ENCODE results near the gene PLXNA1. TPM values are rescaled to one million over a fixed set of nuclear protein-coding genes. Genes with fewer than 3 reads are reported as not detected.

The PLXNA1 gene
- polyA plus RNA-seq, 1 of the 3 experiments (the other 2 are of a cell fraction), result 48.1 TPM

DNA sequence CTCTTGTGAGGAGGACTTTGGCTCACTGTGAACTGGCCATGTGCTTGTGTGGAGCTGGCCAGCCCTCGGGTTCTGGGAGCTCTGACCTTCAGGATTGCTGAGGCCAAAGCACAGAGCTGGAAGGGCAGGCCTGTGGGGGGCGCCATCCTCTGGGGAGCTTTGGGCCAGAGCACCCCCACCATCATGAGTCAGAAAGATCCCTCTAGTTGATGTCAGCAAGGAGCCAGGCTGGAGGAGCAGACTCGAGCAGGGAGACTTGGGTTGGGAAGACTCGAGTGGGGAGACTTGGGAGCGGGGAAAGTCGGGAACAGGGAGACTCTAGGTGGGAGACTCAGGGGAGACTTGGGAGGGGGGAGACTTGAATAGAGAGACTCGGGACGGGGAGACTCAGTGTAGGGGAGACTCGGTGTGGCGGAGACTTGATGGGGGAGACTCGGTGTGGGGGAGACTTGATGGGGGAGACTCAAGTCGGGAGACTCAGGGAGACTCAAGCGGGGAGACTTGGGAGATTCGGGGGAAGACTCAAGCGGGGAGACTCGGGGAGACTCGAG lies 37.7 kb upstream of the PLXNA1 start:
- H3K27me3 ChIP-seq (ENCODE audit: insufficient read depth), result no peaks in the 10 kb centered on the region
- H3K9me3 ChIP-seq, result no peaks in the 10 kb centered on the region
- H2AFZ ChIP-seq (ENCODE audit: low read depth), result no peak overlapping the region
- H3K27ac ChIP-seq (ENCODE audit: low read depth in 2 of 2, low read length in 1 of 2), result no peak overlapping the region
- DNase-seq, result no peak
- H3K9ac ChIP-seq, result no peak overlapping the region
- H3K9me2 ChIP-seq, result no peaks in the 10 kb centered on the region
- no peak for TF ChIP-seq FOSL2 (IDR thresholded peaks at IDR 0.05; ENCODE audit: borderline replicate concordance, low read depth)
- TF ChIP-seq, protein P1, sequence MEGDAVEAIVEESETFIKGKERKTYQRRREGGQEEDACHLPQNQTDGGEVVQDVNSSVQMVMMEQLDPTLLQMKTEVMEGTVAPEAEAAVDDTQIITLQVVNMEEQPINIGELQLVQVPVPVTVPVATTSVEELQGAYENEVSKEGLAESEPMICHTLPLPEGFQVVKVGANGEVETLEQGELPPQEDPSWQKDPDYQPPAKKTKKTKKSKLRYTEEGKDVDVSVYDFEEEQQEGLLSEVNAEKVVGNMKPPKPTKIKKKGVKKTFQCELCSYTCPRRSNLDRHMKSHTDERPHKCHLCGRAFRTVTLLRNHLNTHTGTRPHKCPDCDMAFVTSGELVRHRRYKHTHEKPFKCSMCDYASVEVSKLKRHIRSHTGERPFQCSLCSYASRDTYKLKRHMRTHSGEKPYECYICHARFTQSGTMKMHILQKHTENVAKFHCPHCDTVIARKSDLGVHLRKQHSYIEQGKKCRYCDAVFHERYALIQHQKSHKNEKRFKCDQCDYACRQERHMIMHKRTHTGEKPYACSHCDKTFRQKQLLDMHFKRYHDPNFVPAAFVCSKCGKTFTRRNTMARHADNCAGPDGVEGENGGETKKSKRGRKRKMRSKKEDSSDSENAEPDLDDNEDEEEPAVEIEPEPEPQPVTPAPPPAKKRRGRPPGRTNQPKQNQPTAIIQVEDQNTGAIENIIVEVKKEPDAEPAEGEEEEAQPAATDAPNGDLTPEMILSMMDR (IDR thresholded peaks at IDR 0.05), result peak; percentile 33; the same call in 1 of the 2 replicates
- ChIA-PET CTCF (interaction anchor here (2.0 to 2.1 kb wide), 2 partner anchors 37 to 193 kb away, joined by 6 to 7 read pairs; no protein-coding TSS in a partner anchor), POLR2A (no interaction called here)
- no peak overlapping the region for H3K4me2 ChIP-seq
- H3F3A ChIP-seq (replicated peaks; ENCODE audit: insufficient read depth), result no peaks in the 10 kb centered on the region
- H3K4me1 ChIP-seq (ENCODE audit: control insufficient read depth in 1 of 2, insufficient read depth in 2 of 2, low read depth in 1 of 2, low read length in 1 of 2), result peaks cover 0 to 17% of the 10 kb centered on the region in 2 experiments; a peak in 1 of 4 replicates
- WGBS (ENCODE audit: low lambda C conversion rate), result 91% methylated on average over 17 of the region's 17 CpGs
- no peaks in the 10 kb centered on the region for H3K79me2 ChIP-seq (ENCODE audit: insufficient read depth)
- H4K20me1 ChIP-seq (ENCODE audit: insufficient read depth), result no peaks in the 10 kb centered on the region
- H3K4me3 ChIP-seq (ENCODE audit: low read depth in 2 of 2, low read length in 1 of 2), result no peak overlapping the region
- peaks cover 0 to 4% of the 10 kb centered on the region in 2 experiments for H3K36me3 ChIP-seq (replicated peaks in 1 of 2; ENCODE audit: control insufficient read depth in 1 of 2, insufficient read depth in 2 of 2, low read length in 1 of 2)

DNA sequence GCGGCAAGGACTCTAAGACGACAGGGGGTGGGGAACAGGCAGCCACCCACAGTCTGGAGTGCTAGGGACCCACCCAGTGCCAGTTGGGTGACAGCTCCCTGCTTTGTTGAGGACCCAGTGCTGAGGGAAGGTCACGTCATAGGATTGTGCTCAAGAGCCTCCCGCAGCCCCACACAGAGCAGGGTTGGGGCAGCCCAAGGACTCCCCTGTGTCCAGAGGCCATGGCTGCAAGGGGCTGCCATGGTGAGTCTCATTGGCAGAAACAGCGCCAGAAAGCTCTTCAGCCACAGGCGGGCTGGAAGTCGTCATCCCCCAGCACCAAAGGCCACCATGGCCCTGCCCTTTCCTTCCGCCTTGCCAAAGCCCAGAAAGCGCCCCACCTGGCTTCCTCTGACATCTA lies 37.0 kb upstream of the PLXNA1 start:
- Histone ChIP-seq H3K9ac (no peak overlapping the region), H3K36me3 (replicated peaks in 1 of 2; ENCODE audit: control insufficient read depth in 1 of 2, insufficient read depth in 2 of 2, low read length in 1 of 2) (peaks cover 0 to 4% of the 10 kb centered on the region in 2 experiments), H3K27me3 (ENCODE audit: insufficient read depth) (no peaks in the 10 kb centered on the region), H3K9me3 (no peaks in the 10 kb centered on the region), H3K4me1 (ENCODE audit: control insufficient read depth in 1 of 2, insufficient read depth in 2 of 2, low read depth in 1 of 2, low read length in 1 of 2) (peaks cover 0 to 17% of the 10 kb centered on the region in 2 experiments; a peak in 1 of 4 replicates), H4K20me1 (ENCODE audit: insufficient read depth) (no peaks in the 10 kb centered on the region), H3K9me2 (no peaks in the 10 kb centered on the region), H3K79me2 (ENCODE audit: insufficient read depth) (no peaks in the 10 kb centered on the region), H2AFZ (ENCODE audit: low read depth) (no peak overlapping the region), H3K4me3 (ENCODE audit: low read depth in 2 of 2, low read length in 1 of 2) (no peak overlapping the region), H3F3A (replicated peaks; ENCODE audit: insufficient read depth) (no peaks in the 10 kb centered on the region), H3K27ac (ENCODE audit: low read depth in 2 of 2, low read length in 1 of 2) (no peak overlapping the region), H3K4me2 (no peak overlapping the region)
- ChIA-PET POLR2A (interaction anchor here (0.8 kb wide), 1 partner anchor 15 kb away, joined by 3 read pairs; no protein-coding TSS in a partner anchor), CTCF (interaction anchor here (2.0 kb wide), 1 partner anchor 36 kb away, joined by 6 read pairs; no protein-coding TSS in a partner anchor)
- DNase-seq, result no peak
- WGBS (ENCODE audit: low lambda C conversion rate), result 98% methylated on average over 6 of the region's 9 CpGs
- TF ChIP-seq POLR2AphosphoS5 (IDR thresholded peaks at IDR 0.05; ENCODE audit: low read depth, low read length) (no peak), EZH2phosphoT487 (IDR thresholded peaks at IDR 0.05; ENCODE audit: borderline replicate concordance, low read depth) (no peak), SIN3A (IDR thresholded peaks at IDR 0.05; ENCODE audit: borderline replicate concordance, low read depth, low read length) (no peak), FOXM1 (IDR thresholded peaks at IDR 0.05; ENCODE audit: low read depth) (no peak), GABPA (IDR thresholded peaks at IDR 0.05; ENCODE audit: low read depth) (no peak), CHD2 (IDR thresholded peaks at IDR 0.05; ENCODE audit: low read length, partially characterized antibody) (no peak), EP300 (IDR thresholded peaks at IDR 0.05; ENCODE audit: borderline replicate concordance in 1 of 2, low read depth in 1 of 2, low read length in 1 of 2) (no peak), RXRA (IDR thresholded peaks at IDR 0.05; ENCODE audit: borderline replicate concordance, low read depth) (no peak), ELF1 (IDR thresholded peaks at IDR 0.05) (no peak), TAF1 (IDR thresholded peaks at IDR 0.05; ENCODE audit: borderline replicate concordance, low read depth, low read length) (no peak), MXI1 (IDR thresholded peaks at IDR 0.05; ENCODE audit: low read depth, low read length) (no peak), SMC3 (IDR thresholded peaks at IDR 0.05; ENCODE audit: low read depth, low read length) (no peak), TCF12 (IDR thresholded peaks at IDR 0.05) (no peak), NRF1 (IDR thresholded peaks at IDR 0.05; ENCODE audit: low read depth, low read length) (no peak)
- TF ChIP-seq, protein P2, sequence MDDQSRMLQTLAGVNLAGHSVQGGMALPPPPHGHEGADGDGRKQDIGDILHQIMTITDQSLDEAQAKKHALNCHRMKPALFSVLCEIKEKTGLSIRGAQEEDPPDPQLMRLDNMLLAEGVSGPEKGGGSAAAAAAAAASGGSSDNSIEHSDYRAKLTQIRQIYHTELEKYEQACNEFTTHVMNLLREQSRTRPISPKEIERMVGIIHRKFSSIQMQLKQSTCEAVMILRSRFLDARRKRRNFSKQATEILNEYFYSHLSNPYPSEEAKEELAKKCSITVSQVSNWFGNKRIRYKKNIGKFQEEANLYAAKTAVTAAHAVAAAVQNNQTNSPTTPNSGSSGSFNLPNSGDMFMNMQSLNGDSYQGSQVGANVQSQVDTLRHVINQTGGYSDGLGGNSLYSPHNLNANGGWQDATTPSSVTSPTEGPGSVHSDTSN (IDR thresholded peaks at IDR 0.05), result no peak
- TF ChIP-seq, protein P1 (IDR thresholded peaks at IDR 0.05), result no peak
- TF ChIP-seq, protein P3, sequence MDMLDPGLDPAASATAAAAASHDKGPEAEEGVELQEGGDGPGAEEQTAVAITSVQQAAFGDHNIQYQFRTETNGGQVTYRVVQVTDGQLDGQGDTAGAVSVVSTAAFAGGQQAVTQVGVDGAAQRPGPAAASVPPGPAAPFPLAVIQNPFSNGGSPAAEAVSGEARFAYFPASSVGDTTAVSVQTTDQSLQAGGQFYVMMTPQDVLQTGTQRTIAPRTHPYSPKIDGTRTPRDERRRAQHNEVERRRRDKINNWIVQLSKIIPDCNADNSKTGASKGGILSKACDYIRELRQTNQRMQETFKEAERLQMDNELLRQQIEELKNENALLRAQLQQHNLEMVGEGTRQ (IDR thresholded peaks at IDR 0.05; ENCODE audit: borderline replicate concordance, low read depth, low read length), result no peak

All from SK-N-SH (cell line).